Measurements from ENCODE around the gene CACNA1I. TPM values are rescaled to one million over a fixed set of nuclear protein-coding genes. Genes with fewer than 3 reads are reported as not detected.

CACNA1I gene
- total and polyA plus RNA-seq, 2 donors (not counting 1 experiment from before 2014, with no cell fraction given): under 0.01 to 0.01 TPM

- Histone ChIP-seq H3K9ac (ENCODE audit: insufficient read depth, low read length) (no peak overlapping the region), H3K4me1 (ENCODE audit: control insufficient read depth, extremely low read depth, insufficient read depth, low read length) (no peaks in the 10 kb centered on the region), H3K4me2 (ENCODE audit: extremely low read depth, insufficient read depth, low read length) (no peak overlapping the region), H2AFZ (ENCODE audit: low read length) (no peak overlapping the region), H3K4me3 (replicated peaks in 1 of 4; ENCODE audit: control extremely low read depth in 1 of 4, insufficient read depth in 1 of 4, low read depth in 3 of 4, low read length in 4 of 4) (no peak overlapping the region), H3K79me2 (ENCODE audit: control insufficient read depth, insufficient read depth, low read length) (no peaks in the 10 kb centered on the region), H4K20me1 (ENCODE audit: control insufficient read depth, extremely low read depth, insufficient read depth, low read length) (no peaks in the 10 kb centered on the region), H3K27ac (ENCODE audit: insufficient read depth, low read length) (no peak overlapping the region), H3K36me3 (ENCODE audit: control insufficient read depth, insufficient read depth, low read length) (no peaks in the 10 kb centered on the region), H3K27me3 (ENCODE audit: control insufficient read depth, insufficient read depth, low read length) (no peaks in the 10 kb centered on the region), H3K9me3 (ENCODE audit: control insufficient read depth, insufficient read depth, low read depth, low read length) (no peaks in the 10 kb centered on the region)
- TF ChIP-seq CTCF (conservative IDR thresholded peaks at IDR 0.05 in 1 of 2, IDR thresholded peaks at IDR 0.05 in 1 of 2; ENCODE audit: low read depth in 1 of 2, low read length in 2 of 2): no peak
- TF ChIP-seq EZH2 (IDR thresholded peaks at IDR 0.05; ENCODE audit: low read length, missing control alignments): no peak
- peak; percentile 18 to 61 for DNase-seq (ENCODE audit: low read depth in 2 of 2)
These were observed 133.5 kb downstream of the CACNA1I start for GRCh38 chr22:39703928-39704639.

GRCh38 chr22:39705386-39705785 is 134.8 kb downstream of the CACNA1I start:
- no peak for DNase-seq (ENCODE audit: low read depth in 2 of 2)
- no peaks in the 10 kb centered on the region for H4K20me1 ChIP-seq (ENCODE audit: control insufficient read depth, extremely low read depth, insufficient read depth, low read length)
- no peaks in the 10 kb centered on the region for H3K79me2 ChIP-seq (ENCODE audit: control insufficient read depth, insufficient read depth, low read length)
- no peak overlapping the region for H3K27ac ChIP-seq (ENCODE audit: insufficient read depth, low read length)
- no peaks in the 10 kb centered on the region for H3K27me3 ChIP-seq (ENCODE audit: control insufficient read depth, insufficient read depth, low read length)
- no peak overlapping the region for H3K4me2 ChIP-seq (ENCODE audit: extremely low read depth, insufficient read depth, low read length)
- no peak for TF ChIP-seq EZH2 (IDR thresholded peaks at IDR 0.05; ENCODE audit: low read length, missing control alignments)
- TF ChIP-seq CTCF (conservative IDR thresholded peaks at IDR 0.05 in 1 of 2, IDR thresholded peaks at IDR 0.05 in 1 of 2; ENCODE audit: low read depth in 1 of 2, low read length in 2 of 2): no peak
- H2AFZ ChIP-seq (ENCODE audit: low read length): no peak overlapping the region
- H3K9me3 ChIP-seq (ENCODE audit: control insufficient read depth, insufficient read depth, low read depth, low read length): no peaks in the 10 kb centered on the region
- H3K4me3 ChIP-seq (replicated peaks in 1 of 4; ENCODE audit: control extremely low read depth in 1 of 4, insufficient read depth in 1 of 4, low read depth in 3 of 4, low read length in 4 of 4): no peak overlapping the region
- H3K36me3 ChIP-seq (ENCODE audit: control insufficient read depth, insufficient read depth, low read length): no peaks in the 10 kb centered on the region
- H3K9ac ChIP-seq (ENCODE audit: insufficient read depth, low read length): no peak overlapping the region
- no peaks in the 10 kb centered on the region for H3K4me1 ChIP-seq (ENCODE audit: control insufficient read depth, extremely low read depth, insufficient read depth, low read length)

GRCh38 chr22:39706376-39707140 is 136.0 kb downstream of the CACNA1I start:
- H3K36me3 ChIP-seq (ENCODE audit: control insufficient read depth, insufficient read depth, low read length): no peaks in the 10 kb centered on the region
- no peaks in the 10 kb centered on the region for H3K79me2 ChIP-seq (ENCODE audit: control insufficient read depth, insufficient read depth, low read length)
- H3K4me2 ChIP-seq (ENCODE audit: extremely low read depth, insufficient read depth, low read length): no peak overlapping the region
- TF ChIP-seq EZH2 (IDR thresholded peaks at IDR 0.05; ENCODE audit: low read length, missing control alignments) (no peak), CTCF (conservative IDR thresholded peaks at IDR 0.05 in 1 of 2, IDR thresholded peaks at IDR 0.05 in 1 of 2; ENCODE audit: low read depth in 1 of 2, low read length in 2 of 2) (no peak)
- peaks cover under 1% of the 10 kb centered on the region for H3K27me3 ChIP-seq (ENCODE audit: control insufficient read depth, insufficient read depth, low read length)
- H3K9me3 ChIP-seq (ENCODE audit: control insufficient read depth, insufficient read depth, low read depth, low read length): no peaks in the 10 kb centered on the region
- no peaks in the 10 kb centered on the region for H4K20me1 ChIP-seq (ENCODE audit: control insufficient read depth, extremely low read depth, insufficient read depth, low read length)
- no peak overlapping the region for H3K27ac ChIP-seq (ENCODE audit: insufficient read depth, low read length)
- peak in 1 of 2 donors; percentile 29 for DNase-seq (ENCODE audit: low read depth in 2 of 2)
- H3K9ac ChIP-seq (ENCODE audit: insufficient read depth, low read length): no peak overlapping the region
- H3K4me1 ChIP-seq (ENCODE audit: control insufficient read depth, extremely low read depth, insufficient read depth, low read length): no peaks in the 10 kb centered on the region
- H3K4me3 ChIP-seq (replicated peaks in 1 of 4; ENCODE audit: control extremely low read depth in 1 of 4, insufficient read depth in 1 of 4, low read depth in 3 of 4, low read length in 4 of 4): no peak overlapping the region
- H2AFZ ChIP-seq (ENCODE audit: low read length): no peak overlapping the region
